Globus pallidus (tissue), 1 donor: Measurements from ENCODE around the gene PSAPL1.
"Not testable (repeated sequence)": the region's sequence is repeated elsewhere in the genome, so short reads cannot be mapped to it uniquely, and the experiment has no call there.

Experiments used
- DNase-seq: peaks from one replicate; pipeline ENCODE4 v3.0.0-alpha.2; 2015; ENCODE audit warnings: low spot score

PSAPL1 gene

DNA sequence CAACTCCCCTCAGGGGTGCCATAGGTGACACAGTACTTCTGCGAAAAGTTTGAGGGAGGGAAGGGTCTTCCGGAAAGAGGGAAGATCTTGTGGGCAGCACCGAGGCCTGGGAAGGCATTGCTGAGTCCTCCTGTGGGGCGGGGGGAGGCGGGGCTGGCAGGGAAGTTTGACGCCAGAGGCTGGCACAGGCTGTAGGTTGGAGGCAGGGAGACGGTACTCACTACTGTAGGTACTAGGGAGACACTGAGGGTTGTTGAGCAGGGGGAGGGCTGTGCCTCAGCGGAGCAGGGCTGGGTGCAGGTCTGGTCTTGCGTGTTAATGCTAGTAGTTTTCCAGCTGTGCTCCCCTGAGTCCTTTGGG, 23.3 kb upstream of the PSAPL1 start:
- no peak for DNase-seq

DNA sequence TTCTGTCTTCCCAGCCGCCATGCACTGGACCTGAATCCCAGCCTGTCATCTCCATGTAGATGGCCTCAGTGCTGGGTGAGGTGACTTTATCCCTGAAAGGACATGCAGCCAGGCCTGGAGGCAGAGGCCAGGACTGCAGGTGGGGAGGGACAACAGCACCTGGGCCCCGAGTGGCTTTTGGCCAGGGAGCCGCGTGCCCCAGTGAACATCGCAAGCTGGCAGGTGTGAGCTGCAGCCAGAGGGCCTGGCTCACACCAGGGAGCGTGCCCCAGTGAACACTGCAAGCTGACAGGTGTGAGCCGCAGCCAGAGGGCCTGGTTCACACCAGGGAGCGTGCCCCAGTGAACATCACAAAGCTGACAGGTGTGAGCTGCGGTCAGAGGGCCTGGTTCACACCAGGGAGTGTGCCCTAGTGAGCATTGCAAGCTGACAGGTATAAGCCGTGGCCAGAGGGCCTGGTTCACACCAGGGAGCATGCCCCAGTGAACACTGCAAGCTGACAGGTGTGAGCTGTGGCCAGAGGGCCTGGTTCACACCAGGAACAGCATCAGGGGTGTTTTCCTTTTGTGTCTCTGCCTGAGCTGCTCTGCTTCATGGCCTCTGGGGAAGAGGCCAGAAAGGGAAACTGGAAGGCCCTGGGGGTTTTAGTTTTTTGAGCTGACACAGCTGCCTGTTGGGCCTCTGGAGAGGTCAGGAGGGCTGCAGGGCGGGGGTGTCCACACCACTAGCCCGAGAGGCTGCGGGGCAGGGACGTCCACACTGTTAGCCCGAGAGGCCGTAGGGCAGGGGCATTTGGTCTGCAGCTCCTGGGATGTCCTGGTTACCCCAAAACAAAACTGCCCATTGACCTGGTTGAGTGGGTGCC, 22.7 kb upstream of the PSAPL1 start:
- DNase-seq = no peak

GRCh38 chr4:7452802-7453201, 18.1 kb upstream of the PSAPL1 start:
- DNase-seq = not testable (repeated sequence)

DNA sequence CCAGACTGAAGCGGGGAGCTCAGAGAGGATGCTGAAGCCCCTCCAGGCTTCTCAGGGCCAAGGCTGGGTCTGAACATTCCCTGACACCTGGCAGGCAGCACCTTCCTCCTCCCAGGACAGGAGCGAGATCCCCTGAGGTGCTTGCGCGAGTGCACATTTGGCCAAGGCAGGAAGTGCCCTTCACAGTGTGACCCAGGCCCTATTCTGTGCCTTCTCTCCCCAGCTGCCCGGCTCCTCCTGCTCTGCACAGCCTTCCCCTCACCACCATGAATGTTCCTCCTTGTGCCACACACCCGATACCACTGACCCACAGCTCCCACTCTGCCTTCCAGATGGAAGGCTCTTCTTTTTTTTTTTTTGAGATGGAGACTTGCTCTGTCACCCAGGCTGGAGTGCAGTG, 17.1 kb upstream of the PSAPL1 start:
- DNase-seq = no peak

DNA sequence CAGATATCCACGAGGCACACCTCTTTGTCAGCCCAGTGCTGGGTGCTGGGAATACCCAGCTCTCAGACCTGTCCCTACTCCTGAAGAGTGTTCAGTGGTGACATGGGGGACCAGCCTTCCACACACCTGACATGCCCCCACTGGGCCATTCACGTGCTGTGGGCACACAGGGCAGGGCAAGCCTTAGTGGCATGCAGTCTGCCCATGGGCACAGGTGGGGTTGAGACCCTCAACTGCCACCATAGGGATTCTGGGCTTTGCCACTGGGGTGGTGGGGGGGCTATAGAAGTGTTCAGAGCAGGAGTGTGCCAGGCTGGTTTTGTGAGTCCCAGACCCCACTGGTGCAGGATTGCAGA, 16.7 kb upstream of the PSAPL1 start:
- DNase-seq = no peak

GRCh38 chr4:7450775-7451433, 16.2 kb upstream of the PSAPL1 start:
- no peak for DNase-seq

GRCh38 chr4:7448036-7448435, 13.3 kb upstream of the PSAPL1 start:
- DNase-seq = no peak

- DNase-seq = no peak
These were observed 12.5 kb upstream of the PSAPL1 start for GRCh38 chr4:7447236-7447635.

- no peak for DNase-seq
These were observed 10.0 kb upstream of the PSAPL1 start for GRCh38 chr4:7444731-7445130.

- no peak for DNase-seq
These were observed 9.6 kb upstream of the PSAPL1 start for GRCh38 chr4:7444314-7444713.

DNA sequence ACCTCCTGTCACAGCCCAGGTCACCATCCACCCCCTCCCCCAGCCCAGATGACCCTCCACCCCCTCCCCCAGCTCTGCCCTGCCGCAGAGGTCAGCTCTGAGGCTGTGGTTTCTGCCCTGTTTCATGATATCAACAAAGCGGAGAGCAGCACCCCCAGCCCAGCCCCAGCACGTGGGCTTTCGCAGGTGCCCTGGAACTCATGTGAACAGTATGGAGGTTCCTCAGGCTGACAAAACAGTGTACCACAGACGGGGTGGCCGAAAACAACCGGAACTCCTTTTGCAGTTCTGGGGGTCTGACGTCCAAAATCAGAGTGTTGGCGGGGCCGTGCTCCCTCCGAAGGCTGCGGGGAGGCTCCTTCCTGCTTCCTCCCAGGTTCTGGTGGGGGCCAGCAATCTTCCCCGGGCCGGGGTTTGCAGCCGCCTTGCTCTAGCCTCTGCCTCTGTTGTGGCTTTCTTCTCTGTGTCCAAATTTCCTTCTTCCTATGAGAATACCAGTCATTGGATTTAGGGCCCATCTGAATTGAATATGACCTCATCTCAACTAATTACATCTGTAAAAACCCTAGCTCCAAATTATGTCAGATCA, 7.9 kb upstream of the PSAPL1 start:
- no peak for DNase-seq

DNA sequence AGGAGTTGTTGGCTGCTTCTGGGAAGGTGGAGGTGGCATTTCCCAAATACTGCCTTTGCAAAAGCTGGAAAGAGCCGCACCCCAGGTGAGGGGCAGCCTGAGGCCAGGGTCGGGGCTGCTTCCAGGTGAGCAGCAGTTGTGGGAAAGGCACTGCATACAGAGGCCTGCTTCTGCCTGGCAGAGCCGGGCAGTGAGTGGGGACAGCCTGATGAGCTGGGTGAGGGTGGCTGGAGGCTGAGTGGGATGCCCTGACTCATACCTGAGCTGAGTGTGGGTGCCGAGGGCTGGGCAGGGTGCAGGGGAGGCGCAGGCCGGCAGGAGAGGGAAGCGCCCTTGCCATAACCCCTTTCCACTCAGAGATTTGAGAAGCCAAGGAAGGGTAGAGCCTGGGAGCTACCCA, 6.5 kb upstream of the PSAPL1 start:
- DNase-seq = no peak

DNA sequence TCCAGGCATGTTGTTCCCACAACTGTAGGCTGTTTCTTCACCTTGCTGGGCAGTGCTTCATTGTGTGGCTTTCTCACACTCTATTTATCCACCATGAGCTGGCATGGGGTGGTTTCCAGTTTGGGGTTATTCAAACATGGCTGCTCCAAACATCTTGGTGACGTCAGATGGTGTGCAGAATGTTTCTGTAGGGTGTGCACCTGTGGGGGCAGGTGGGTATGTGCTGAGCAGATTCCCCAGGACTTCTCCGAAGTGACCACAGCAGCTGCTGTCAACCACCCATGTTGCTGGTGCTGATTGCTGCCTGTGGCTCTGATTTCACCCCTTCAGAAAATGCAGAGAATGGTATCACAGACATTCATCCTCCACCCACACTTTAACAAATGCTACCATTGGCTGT, 5.0 kb upstream of the PSAPL1 start:
- no peak for DNase-seq

DNA sequence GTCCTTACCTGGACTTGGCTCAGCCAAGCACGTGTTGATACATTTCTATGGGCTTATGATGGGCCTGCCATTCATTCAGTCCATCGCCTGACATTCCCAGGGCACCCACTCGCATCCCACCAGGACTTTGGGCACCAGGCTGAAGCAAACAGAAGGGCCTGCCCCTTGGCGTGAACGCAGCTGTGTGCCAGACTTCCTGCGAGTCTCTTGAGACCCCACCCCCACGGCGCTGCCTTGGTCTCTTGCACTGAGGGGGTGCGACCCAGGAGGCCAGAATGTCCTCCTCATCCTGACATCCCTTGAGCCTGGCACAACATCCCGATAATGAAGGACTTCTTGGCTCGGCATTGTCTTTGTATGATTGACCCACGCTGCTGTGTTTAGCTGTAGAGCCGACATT, 1.5 kb upstream of the PSAPL1 start:
- DNase-seq = no peak

DNA sequence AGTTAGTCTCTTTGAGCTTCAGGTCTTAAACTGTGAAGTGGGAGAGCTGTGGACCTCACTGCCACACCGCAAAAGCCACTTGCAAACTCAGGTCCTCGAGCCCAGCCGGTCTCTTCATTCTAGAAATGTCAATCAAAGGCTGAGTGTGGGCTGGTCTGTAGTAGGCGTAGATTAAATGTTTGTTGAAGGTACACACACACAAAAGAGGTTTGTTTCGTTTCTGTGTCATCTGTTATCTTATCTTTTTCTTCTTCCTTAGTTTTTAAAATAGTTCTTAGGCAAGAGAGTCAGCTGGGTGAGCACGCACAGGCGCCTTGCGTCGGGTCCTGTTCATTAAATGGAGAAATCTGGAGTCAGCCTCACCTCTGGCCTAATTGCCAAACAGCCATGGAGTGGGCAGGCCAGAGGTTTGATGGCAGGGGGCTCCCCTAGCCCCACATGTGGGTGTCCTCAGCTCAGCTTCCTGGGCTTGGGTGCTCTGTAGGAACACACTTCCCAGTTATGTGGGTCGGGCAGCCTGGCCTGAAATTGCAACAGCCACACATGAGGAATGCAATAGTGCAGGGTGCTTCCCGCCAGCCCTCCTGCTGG, 836 bp upstream of the PSAPL1 start:
- no peak for DNase-seq

- DNase-seq = no peak
These were observed 477 bp downstream of the PSAPL1 start for GRCh38 chr4:7434141-7434765.

DNA sequence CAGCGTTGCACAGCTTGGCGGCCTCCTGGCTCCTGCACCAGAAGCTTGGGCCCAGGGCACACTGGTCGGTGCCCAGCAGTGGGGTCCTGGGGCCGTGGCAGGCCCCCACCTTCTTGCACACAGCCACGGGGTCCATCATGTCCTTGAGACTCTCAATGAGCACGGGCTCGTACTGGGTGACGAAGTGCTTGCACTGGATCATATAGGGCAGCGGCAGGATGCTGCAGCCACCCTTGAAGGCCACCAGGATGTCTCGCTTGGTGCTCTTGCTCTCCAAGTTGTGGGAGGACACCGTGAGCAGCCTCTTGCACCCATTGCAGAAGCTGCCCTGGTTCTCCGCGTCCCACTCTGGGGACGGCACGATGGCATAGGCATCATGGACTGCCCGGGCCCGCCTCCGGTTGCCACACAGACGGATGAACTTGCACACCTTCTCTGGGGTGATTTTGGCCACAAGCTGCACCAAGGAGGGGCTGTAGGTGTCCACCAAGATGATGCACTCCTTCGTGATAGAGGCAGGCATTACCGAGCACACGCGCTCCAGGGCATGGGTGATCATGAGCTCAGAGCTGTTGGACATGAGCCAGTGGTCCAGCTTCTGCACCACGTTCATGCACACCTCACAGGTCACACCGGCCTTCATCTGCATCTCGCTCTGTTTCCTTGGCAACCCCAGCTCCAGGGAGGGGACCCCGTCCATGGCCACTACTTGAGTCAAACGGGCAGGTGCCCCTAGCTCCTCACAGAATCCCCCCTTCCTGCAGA, 1.2 kb downstream of the PSAPL1 start:
- no peak for DNase-seq

GRCh38 chr4:7432531-7433375, 2.0 kb downstream of the PSAPL1 start:
- no peak for DNase-seq

DNA sequence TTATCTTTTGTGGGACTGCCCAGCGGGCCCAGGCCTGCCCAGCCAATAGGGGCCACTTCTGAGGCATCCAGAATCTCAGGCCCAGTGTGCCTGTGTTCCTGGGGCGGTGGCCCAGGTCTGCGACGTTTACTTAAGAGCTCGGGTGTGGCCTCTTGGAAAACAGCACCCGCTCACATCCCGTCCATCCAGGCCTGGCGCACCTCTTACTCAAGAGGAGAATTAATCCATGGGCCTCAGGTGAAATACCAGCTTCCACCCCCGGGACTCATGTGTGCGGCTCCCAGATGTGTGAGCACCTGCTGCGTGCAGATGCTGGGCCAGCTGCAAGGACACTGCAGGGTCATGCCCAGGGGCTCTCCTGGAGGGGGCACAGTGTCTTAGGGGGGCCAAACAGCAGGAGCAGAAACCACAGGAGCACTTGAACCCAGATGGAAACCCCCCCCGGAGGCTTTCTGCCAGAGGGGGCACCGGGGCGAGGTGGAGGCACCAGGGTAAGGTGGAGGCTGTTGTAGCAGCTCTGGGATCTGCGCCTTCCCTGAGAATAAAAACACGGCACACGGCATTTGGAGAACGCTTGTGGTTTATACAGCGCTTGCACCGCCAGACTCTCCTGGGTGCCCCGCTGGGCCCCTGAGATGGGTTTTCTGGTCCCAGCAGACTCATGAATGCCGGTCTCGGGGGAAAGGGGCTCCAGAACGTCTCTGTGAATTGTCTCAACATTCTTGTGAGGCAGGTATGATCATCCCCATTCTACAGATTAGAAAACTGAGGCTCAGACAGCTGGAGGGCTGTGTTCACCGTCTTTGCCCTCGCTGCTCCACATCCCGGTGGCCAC, 2.8 kb downstream of the PSAPL1 start:
- DNase-seq = no peak
